ENCODE results near the gene COL5A2.

COL5A2 gene

DNA sequence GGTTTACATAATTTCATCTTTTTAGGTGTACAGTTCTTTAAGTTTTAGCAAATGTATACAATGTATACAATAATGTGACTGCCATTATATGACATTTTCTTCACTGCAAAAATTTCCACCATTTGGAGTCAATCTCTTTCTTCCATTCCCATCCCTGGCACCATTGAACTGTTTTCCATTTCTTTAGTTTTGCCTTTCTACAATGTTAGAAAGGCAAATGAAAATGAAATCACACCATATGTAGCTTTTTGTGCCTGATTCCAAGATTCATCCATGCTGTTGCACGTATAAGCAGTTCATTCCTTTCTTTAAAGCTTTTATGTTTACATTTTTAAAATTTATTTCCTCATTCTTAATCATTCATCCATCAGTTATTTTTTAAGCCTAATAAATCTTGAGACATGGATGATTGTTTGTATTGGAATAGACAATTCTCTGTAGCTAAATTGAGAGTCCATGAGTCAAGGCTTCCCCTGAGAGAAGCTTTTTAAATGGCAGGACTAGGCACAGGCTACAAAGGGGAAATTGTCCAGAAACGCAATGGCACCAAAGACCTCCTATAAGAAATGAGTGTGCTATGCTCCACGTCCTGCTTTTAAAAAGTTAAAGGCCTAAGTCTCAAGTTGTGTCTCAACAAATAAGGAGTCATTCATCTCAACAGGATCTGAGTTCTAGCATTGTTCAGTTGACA, 8.7 kb upstream of the COL5A2 start:
- H3K9me2 ChIP-seq (replicated peaks; ENCODE audit: insufficient read depth, low read length) = no peaks in the 10 kb centered on the region
- H3K79me2 ChIP-seq (ENCODE audit: insufficient read depth, low read length) = no peaks in the 10 kb centered on the region
- H3K4me2 ChIP-seq (ENCODE audit: low read depth, low read length, poor library complexity, severe bottlenecking) = no peak overlapping the region
- no peak overlapping the region for H2AFZ ChIP-seq (ENCODE audit: low read depth, low read length, severe bottlenecking)
- H3K36me3 ChIP-seq (ENCODE audit: low read length) = no peaks in the 10 kb centered on the region
- H3K27ac ChIP-seq (ENCODE audit: low read depth, low read length) = no peak overlapping the region
- no peak overlapping the region for H3K9ac ChIP-seq (ENCODE audit: low read length)
- H4K20me1 ChIP-seq (ENCODE audit: low read depth, low read length) = no peaks in the 10 kb centered on the region
- no peaks in the 10 kb centered on the region for H3K27me3 ChIP-seq (ENCODE audit: low read length)
- no peaks in the 10 kb centered on the region for H3K9me3 ChIP-seq (ENCODE audit: insufficient read depth, low read length)
- no peaks in the 10 kb centered on the region for H3F3A ChIP-seq (ENCODE audit: insufficient read depth)
- no peak for TF ChIP-seq EZH2phosphoT487 (conservative IDR thresholded peaks at IDR 0.05; ENCODE audit: low read length)
- TF ChIP-seq, protein P1, sequence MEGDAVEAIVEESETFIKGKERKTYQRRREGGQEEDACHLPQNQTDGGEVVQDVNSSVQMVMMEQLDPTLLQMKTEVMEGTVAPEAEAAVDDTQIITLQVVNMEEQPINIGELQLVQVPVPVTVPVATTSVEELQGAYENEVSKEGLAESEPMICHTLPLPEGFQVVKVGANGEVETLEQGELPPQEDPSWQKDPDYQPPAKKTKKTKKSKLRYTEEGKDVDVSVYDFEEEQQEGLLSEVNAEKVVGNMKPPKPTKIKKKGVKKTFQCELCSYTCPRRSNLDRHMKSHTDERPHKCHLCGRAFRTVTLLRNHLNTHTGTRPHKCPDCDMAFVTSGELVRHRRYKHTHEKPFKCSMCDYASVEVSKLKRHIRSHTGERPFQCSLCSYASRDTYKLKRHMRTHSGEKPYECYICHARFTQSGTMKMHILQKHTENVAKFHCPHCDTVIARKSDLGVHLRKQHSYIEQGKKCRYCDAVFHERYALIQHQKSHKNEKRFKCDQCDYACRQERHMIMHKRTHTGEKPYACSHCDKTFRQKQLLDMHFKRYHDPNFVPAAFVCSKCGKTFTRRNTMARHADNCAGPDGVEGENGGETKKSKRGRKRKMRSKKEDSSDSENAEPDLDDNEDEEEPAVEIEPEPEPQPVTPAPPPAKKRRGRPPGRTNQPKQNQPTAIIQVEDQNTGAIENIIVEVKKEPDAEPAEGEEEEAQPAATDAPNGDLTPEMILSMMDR (IDR thresholded peaks at IDR 0.05; ENCODE audit: insufficient read depth, low read length, poor library complexity, severe bottlenecking) = no peak
- H3K4me3 ChIP-seq (ENCODE audit: insufficient read depth, low read length, poor library complexity, severe bottlenecking) = no peak overlapping the region

GRCh38 chr2:189183170-189183569, 3.6 kb upstream of the COL5A2 start:
- Histone ChIP-seq H3K4me3 (ENCODE audit: insufficient read depth, low read length, poor library complexity, severe bottlenecking) (no peak overlapping the region), H3K27ac (ENCODE audit: low read depth, low read length) (no peak overlapping the region), H3K9ac (ENCODE audit: low read length) (no peak overlapping the region), H3K79me2 (ENCODE audit: insufficient read depth, low read length) (no peaks in the 10 kb centered on the region), H3K27me3 (ENCODE audit: low read length) (no peaks in the 10 kb centered on the region), H3K36me3 (ENCODE audit: low read length) (no peaks in the 10 kb centered on the region), H3K9me2 (replicated peaks; ENCODE audit: insufficient read depth, low read length) (no peaks in the 10 kb centered on the region), H2AFZ (ENCODE audit: low read depth, low read length, severe bottlenecking) (no peak overlapping the region), H3K9me3 (ENCODE audit: insufficient read depth, low read length) (no peaks in the 10 kb centered on the region), H3K4me2 (ENCODE audit: low read depth, low read length, poor library complexity, severe bottlenecking) (no peak overlapping the region), H4K20me1 (ENCODE audit: low read depth, low read length) (no peaks in the 10 kb centered on the region), H3F3A (ENCODE audit: insufficient read depth) (no peaks in the 10 kb centered on the region)
- TF ChIP-seq, protein P1 (IDR thresholded peaks at IDR 0.05; ENCODE audit: insufficient read depth, low read length, poor library complexity, severe bottlenecking) = no peak
- no peak for TF ChIP-seq EZH2phosphoT487 (conservative IDR thresholded peaks at IDR 0.05; ENCODE audit: low read length)

DNA sequence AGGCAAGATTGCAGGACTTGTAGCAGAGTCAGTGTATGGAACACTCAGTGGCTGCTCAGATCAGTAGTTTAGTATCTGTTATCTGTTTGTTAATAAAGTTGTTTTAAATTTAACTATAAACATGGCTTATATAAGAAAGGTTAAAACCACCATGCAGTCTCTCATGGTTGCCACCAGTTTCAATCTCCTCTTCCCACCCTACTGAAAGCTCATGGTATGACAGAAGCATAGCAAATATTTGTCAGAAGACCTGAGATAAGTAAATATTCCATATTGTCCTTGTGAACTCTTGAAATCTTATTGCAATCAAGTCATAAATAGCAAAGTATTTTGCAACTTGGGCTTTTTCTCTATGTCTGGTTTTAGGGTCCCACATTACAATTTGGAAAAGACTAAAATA, 2.1 kb upstream of the COL5A2 start:
- H2AFZ ChIP-seq (ENCODE audit: low read depth, low read length, severe bottlenecking) = no peak overlapping the region
- H3K36me3 ChIP-seq (ENCODE audit: low read length) = no peaks in the 10 kb centered on the region
- no peaks in the 10 kb centered on the region for H3K9me3 ChIP-seq (ENCODE audit: insufficient read depth, low read length)
- H3K4me2 ChIP-seq (ENCODE audit: low read depth, low read length, poor library complexity, severe bottlenecking) = no peak overlapping the region
- no peaks in the 10 kb centered on the region for H3K9me2 ChIP-seq (replicated peaks; ENCODE audit: insufficient read depth, low read length)
- TF ChIP-seq, protein P1 (IDR thresholded peaks at IDR 0.05; ENCODE audit: insufficient read depth, low read length, poor library complexity, severe bottlenecking) = no peak
- no peak for TF ChIP-seq EZH2phosphoT487 (conservative IDR thresholded peaks at IDR 0.05; ENCODE audit: low read length)
- no peaks in the 10 kb centered on the region for H3F3A ChIP-seq (ENCODE audit: insufficient read depth)
- H3K79me2 ChIP-seq (ENCODE audit: insufficient read depth, low read length) = no peaks in the 10 kb centered on the region
- no peak overlapping the region for H3K4me3 ChIP-seq (ENCODE audit: insufficient read depth, low read length, poor library complexity, severe bottlenecking)
- no peak overlapping the region for H3K9ac ChIP-seq (ENCODE audit: low read length)
- H4K20me1 ChIP-seq (ENCODE audit: low read depth, low read length) = no peaks in the 10 kb centered on the region
- H3K27ac ChIP-seq (ENCODE audit: low read depth, low read length) = no peak overlapping the region
- H3K27me3 ChIP-seq (ENCODE audit: low read length) = no peaks in the 10 kb centered on the region
